DMS 273 treated with DMSO at 0.1 percent for 48 hours (cell line): Measurements from ENCODE around the gene FAM229A.
"Not testable (repeated sequence)": the region's sequence is repeated elsewhere in the genome, so short reads cannot be mapped to it uniquely, and the experiment has no call there.

Source experiments
- DNase-seq: peaks from one replicate; lab custom pipeline; 2025; lab: John Stamatoyannopoulos, UW

FAM229A gene, protein sequence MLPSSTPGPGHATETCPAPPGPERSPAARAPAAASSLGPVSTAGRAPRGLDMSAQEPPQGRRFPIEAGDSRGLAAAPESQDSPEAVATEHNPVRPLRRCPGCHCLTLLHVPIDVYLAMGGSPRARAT

DNA sequence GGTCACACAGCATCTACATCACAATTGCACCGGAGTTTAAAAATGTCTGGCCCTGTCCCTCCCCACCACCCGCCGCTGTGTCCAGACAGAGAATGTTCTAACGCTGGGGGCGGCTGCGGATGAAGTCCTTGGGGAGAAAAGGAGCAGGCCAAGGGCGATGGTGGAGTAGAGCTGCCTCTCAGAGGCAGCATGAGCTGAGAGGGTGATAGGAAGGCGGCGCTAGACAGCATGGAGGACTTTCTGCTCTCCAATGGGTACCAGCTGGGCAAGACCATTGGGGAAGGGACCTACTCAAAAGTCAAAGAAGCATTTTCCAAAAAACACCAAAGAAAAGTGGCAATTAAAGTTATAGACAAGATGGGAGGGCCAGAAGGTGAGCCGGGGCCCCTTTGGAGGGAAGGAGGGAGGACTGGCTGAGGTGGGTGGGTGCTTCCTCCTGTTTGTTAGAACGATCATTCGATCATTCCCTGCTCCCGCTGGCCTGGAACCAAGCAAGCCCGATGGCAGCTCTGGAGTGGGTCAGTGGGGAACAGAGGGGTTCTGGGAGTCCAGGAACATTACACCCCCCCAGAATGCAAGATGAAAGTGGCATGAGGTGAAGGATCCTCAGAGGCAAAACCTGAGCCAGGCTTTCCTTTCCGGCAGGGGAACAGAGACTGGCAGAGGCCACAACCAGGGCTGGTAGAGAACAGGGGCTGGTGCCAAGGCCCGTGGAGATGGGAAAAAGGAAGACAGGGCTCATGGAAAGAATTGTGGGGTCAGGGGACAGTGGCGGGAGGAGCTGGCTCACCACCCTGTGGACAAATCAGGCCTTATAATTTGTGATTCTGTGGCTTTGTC lies at the start of gene FAM229A, which contains the start of gene TSSK3:
Gene FAM229A, minus strand, starts transcription at position 12 of the 840 bp plus-strand sequence. CDS start 394 bp downstream, outside the sequence.
Gene TSSK3, plus strand, starts transcription at position 66 of the 840 bp plus-strand sequence. Its CDS starts 163 bp downstream, at position 229.
- DNase-seq: no peak

DNA sequence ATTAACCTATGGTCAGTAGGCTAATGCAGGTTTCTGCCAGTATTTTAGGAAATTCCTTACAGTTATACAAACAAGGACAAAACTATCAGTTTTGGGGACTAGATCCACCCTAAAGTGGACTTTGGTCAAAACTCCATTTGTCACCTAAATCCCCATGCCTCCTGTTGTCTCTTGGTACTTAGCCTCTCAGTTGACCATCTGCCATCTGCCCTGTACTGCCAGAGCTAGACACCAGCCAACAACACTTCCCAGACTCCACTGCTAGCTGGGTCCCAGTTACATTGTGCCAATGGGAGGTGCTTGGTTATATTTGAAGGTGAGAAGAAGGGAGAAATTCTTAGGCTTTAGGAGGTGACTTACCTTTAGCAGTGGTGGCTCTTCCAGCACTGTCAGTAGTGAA lies 49.0 kb upstream of the FAM229A start:
- DNase-seq: peak; percentile 31

DNA sequence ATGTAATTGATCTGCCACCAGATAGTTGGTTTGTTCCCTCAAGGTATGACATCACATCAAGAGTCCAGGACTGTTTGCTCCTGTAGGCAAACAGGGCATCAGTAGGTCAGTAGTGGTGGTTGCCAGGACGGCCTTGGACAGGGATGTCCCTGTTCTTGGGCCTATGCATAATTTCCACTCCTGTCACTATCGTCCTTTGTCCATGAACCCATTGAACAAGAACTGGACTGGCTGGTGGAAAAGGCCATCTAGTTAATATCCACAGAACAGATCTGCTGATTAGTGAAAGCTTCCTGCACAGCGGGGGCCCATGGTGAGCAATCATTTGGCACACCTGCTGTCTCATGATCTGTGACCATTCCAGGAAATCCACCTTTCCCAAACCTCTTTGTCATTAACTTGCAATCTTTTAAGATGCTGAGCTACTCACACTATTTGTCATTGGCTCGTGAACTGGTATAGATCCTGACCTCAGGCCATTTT lies 44.4 kb upstream of the FAM229A start:
- DNase-seq: no peak

DNA sequence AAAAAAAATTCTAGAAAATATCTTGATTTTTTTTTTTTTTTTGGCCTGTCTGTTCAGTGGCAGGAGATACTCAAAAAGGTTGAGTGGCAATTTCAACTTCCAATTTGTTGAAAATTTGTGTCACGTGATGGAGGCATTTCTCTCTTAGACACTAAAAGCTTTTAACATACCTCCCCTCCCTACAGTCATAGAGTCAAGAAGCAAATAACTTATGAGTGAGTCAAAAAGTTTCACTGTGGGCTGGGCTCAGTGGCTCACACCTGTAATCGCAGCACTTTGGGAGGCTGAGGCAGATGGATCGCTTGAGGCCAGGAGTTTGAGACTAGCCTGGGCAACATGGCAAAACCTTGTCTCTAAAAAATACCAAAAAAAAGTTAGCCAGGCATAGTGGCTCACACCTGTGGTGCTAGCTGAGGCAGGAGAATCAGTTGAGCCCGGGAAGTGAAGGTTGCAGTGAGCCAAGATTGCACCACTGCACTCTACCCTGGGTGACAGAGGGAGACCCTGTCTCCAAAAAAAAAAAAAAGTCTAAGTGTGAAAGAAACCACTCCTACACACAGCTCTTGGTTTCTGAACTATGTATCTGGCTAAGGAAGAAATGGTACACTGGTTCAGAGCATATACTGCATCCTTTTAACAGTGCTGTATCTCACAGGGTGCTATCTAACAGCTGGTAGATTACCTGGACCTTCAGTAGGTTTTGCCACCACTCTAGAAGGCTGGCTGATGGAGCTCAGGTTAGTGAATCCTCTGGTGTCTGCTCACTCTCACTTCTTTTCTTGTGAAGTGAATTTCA lies 43.6 kb upstream of the FAM229A start:
- no peak for DNase-seq

DNA sequence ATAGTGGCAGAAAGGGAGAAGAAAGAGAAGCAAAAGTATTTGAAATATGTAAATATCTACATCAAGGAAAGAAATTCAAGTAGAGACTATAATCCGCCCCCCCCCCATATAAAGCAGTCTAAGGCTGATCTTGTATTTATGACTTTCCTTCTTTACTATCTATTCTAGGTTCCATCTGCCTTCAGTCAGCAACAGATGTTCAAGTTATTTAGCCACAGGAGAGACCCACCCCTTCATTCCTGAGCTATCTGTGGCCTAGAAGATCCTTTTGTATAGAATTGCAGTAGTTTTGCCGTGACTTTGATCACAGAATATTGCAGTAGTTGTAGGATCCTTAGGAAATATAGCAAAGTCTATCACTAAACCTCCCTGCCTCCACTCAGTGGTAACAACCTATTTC lies 42.7 kb upstream of the FAM229A start:
- DNase-seq: no peak

DNA sequence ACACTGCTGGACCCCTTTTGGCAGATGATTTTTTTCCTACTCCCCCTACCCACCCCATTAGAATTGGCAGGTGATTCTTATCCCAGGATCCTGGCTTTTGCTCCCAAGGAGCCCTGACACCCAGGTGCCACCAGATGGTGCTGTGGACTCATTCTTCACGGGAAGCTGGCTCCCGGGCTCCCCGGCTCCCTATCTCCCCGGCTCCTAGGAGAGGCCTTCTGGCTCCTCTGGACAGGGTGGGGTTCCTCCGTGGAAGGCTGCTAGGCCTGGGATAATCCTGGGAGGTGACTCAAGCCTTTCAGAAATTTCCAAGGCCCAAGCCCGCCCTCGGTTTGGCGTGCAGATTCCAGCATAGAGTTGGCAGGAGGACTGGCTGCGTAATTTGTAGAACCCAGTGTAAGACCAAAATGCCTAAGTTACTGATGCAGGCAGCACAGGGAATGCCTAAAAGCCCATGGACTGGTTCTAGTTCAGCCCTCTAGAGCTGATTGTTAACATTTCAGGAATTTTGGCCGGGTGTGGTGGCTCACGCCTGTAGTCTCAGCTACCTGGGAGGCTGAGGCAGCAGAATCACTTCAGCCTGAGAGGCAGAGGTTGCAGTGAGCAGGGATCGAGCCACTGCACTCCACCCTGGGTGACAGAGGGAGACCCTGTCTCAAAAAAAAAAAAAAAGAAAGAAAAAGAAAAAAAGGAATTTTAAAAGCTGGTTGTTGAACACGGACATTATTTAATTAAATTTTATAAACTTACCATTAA lies 38.8 kb upstream of the FAM229A start:
- peak; percentile 8 for DNase-seq

DNA sequence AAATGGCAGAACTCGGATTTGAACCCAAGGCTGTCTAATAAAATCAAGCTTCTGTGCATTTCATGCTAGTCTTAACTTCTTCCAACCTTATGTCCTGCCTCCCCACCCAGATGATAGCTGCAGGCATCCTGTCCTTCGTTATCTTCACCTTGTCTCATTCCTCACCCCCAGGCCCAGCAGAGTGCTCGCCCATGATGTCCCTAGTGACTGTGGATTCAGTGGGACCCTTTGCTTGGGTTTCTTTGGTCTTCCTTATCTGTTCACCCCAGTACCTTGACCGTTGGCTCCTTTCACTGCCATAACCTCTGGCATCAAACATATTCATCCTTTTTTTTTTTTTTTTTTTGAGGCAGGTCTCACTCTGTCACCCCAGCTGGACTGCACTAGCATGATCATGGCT lies 37.6 kb upstream of the FAM229A start:
- DNase-seq: no peak

DNA sequence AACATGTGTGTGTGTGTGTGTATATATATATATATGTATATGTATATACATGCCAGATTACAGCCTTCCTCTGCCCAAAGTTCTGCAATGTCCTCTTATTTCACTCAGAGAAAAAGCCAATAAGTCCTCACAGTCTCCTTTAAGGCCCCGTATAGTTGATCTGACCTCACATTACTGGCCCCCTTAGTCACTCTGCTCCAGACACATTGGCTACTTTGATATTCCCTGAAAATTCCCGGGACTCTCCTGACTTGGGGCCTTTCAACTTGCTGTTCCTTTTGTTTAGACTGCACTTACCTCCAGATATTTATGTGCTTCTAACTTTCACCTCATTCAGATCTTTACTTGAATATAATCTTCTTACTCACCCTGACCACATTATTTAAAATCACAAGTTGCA lies 36.1 kb upstream of the FAM229A start:
- DNase-seq: no peak

DNA sequence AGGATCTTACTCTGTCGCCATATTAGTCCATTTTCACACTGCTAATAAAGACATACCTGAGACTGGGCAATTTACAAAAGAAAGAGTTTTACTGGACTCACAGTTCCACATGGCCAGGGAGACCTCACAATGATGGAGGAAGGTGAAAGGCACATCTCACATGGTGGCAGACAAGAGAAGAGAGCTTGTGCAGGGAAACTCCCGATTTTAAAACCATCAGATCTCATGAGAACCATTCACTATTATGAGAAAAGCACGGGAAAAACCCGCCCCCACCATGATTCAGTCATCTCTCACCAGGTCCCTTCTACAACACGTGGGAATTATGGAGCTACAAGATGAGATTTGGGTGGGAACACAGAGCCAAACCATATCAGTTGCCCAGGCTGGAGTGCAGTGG lies 34.2 kb upstream of the FAM229A start:
- not testable (repeated sequence) for DNase-seq

DNA sequence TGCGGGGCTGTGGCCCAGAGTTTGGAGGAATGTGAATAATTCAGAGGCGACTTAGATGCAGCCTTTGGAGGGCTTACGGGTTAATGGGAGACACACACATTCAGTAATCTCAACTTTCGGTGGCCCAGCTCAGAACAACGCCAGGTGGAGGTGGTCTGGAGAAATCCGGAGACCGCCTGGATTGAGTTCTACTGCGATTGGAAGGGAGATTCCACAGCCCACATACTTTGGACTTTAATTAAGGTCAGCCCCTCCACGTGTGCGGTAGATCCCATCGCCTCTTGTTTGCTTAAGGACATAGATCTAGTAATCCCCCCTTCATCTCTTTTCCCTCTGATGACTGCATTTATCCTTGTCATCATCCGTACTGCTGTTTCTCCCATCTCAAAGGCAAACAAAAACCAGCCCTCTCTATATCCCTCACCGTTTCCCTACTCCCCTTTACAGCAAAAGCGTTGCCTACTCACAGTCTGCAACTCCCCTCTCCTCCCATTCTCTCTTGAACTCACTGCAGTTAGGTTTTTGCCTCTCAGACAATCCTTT lies 32.7 kb upstream of the FAM229A start:
- DNase-seq: peak; percentile 14

DNA sequence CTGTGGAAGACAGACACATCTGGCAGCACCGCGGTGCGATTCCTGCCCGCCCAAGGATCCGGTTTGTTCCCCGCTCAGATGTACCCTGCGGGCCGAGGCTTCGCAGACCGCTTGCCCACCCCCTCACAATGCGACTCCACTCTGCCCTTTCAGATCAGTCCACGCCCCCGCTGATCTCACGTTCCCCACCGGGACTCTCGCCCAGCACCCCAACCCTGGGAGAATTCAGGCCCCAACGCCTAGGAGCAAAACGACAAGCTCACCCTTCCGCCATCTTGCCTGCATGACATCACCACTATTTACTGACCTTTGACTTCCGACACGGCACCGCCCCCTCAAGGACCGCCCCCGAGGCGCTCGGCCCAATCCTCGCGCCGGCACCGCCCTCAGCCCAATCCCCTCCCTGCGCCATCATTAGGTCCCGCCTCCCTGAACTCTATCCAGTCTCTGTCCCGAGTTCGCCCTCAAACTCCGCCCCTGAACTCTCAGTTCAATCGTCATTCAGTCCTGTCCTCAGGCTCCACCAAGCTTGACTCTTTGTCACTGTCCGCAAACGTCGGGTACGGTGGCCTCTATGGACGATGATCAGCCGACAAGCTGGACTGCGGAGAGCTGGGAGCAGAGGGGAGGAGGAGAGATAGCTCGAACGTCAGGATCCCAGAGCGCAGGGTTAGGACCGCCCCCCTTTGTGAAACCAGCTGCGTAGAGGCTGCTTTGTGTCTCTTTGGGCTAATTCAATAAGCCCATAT lies 32.0 kb upstream of the FAM229A start, which contains the start of gene BSDC1:
Gene BSDC1, minus strand, starts transcription at position 301 of the 749 bp plus-strand sequence. Its CDS starts 27 bp downstream, at position 274.
- peak; percentile 96 for DNase-seq

DNA sequence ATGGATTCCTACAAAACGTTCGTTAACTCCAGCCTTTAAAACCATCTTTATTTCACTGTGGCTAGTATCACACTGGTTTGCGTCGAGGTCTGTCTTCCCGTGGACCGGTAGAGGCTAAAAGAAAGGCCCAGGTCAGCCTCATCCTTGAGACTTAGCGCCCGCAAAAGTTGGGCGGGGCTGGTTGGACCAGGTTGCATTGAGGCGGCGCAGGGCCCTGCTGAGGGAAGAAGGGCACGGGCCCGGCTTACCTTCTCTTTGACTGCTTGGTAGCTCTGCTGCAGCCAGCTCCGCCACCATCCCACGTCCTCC lies 31.5 kb upstream of the FAM229A start:
- no peak for DNase-seq

DNA sequence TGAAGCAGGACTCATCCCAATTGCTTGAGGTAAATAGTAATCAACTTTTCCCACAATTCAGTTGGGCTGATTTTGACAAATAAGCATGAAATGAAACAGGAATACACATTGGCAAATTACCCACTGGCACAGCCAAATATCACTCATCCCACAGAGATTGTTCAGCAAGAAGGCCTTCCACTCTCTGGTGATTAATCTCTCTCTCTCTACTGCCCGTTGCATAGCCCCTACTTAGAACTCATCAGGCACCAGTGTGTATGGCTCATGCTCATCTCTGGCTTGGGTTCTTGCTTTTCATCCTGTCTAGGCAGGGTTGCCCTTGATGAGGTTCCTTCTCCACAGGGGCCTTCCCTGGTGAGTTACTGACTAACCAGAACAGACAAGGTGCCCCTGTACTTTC lies 30.9 kb upstream of the FAM229A start:
- DNase-seq: no peak

DNA sequence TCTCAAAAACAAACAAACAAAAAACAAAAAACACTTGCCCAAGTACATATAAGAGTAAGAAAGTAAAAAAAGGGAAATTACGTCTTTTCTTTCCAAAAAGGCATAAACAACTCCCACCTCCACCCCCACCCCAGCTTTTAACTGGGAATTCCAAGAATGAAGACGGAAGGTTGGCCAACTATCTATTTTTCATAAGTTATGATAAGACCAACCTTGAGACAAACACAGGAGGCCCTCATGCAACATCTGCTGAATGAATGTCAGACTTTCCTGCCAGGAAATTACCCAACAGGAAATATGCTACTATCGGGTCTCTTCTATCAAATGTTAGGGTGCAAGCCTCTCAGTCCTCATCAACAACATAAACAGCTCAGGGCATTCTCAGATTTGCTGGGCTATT lies 30.0 kb upstream of the FAM229A start:
- DNase-seq: no peak

DNA sequence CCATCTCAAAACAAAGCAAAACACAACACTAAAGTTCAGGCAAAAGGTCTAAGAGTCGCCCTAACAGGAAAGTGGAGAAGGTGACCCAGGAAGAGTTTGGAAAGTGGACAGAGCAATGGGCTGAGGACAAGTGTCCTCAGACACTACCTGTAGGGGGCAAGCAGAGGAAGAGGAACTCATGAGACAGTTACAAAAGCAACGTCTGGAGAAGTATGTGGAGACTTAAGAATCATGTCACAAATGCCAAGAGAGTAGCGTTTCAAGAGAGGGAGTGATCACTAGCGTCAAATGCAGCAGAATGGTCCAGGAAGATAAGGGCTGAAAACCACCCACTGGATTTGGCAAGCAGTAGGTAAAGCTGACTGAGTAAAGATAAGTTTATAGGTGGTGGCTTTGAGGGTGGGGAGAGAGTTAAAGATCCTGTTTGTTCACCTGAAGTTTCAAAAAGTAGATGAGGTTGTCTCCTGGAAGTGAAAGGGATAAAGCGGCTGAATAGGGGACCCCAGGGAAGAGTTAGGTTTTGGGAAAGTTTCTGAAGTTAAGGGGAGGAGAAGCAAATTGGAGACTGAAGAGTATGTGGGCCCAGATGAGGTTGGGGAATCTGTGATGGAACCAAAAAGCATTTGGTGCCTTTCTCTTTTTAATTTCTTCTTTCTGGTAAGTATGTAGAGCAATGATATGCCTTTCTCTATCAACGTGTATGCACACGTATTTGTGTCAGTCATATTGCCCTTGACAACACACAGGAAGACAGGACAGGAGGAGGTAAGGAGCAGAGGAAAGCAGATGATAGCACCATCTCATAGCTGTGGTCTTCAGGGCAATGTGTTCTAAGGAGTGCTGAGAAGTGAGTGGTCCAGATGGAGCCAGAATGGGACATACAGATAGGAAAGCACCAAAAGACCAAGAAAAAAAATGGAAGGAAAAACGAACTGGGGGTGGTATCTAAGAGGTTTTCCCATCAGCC lies 28.9 kb upstream of the FAM229A start:
- DNase-seq: no peak

DNA sequence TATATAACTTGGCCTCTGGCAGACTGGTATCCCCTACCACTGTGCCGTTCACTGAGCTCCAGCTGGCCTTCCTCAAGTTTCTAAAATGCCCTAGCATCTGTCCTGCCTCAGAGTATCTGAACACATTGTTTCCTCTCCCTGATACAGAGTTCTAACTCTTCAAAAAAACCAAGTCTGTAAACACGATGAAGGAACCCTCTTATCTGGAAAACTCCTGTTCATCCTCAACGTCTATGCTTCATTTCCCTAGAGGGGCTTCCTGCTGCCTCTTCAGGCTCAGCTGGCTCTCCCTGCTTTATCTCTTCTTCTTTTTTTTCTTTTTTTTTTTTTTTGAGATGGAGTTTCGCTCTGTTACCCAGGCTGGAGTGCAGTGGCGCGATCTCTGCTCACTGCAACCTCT lies 26.4 kb upstream of the FAM229A start:
- no peak for DNase-seq

DNA sequence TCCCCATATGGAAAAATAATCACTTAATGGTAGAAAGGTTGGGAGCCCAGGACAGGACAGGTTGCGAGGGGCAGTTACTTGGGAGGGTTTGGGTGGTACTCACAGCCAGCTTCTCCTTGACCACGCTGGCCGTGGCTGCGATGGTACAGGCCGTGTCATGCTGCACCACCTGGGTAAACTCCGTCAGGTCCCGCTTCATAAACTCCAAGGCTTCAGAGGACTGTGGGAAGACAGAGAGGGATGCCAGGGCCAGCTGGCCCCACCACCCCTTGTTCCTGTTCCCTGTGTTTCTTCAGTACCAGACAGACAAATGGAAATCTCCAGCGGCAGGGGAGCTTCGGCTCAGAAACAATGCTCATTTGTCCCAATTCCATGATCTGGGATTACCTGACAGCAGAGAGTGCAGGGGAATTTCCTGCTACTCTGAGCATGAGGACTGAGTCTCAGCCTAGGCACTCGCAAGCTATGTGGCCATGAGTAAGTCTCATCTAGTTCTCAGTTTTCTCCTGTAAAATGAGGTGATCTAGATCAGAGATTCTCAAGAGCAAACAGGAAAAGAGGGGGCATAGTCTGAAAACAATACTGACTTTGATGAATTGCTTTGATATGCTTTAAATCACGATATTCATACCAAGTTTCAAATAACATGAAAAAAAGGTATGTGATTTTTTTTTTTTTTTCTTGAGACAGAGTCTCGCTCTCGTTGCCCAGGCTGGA lies 24.5 kb upstream of the FAM229A start:
- no peak for DNase-seq

DNA sequence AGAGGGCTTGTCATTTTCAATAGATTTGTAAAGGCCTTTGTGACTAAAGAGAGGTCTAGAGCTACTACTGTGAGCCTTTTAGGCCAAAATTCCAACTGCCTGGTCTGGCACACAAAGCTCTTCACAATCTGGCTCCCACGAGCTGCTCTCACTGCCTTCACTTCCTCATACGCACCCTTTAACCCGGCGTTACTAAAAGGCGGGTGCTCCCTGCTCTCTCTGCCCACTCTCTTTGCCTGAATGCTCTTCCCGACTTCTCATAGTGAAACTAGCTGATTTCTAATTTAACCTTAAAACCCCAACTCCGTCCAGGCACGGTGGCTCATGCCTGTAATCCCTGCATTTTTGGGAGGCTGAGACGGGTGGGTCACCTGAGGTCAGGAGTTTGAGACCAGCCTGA lies 17.8 kb upstream of the FAM229A start:
- no peak for DNase-seq
